GM12891 (cell line): ENCODE measurements around the gene PHKA2.

Experiments used
- POLR2A ChIP-seq: IDR thresholded peaks from 2 replicates; pipeline ENCODE4 v1.6.1; 2011; ENCODE audit warnings: low read depth, low read length, control low read depth
- POLR2AphosphoS5 ChIP-seq: IDR thresholded peaks from 2 replicates; pipeline ENCODE4 v1.6.1; 2011; ENCODE audit warnings: low read depth, low read length, control low read depth
- SPI1 ChIP-seq: IDR thresholded peaks from 2 replicates; pipeline ENCODE4 v1.6.1; 2011; ENCODE audit warnings: low read depth, low read length, control low read depth

GRCh38 chrX:19019996-19020395 lies 36.1 kb upstream of the PHKA2 start:
- no peak for TF ChIP-seq POLR2AphosphoS5
- TF ChIP-seq POLR2A: no peak
- TF ChIP-seq SPI1: no peak
